CD4-positive, alpha-beta T cell treated with Interleukin-15 for 1 hour (primary cell): ENCODE measurements around the gene ANKFN1.

Source experiments
- DNase-seq: peaks from one replicate; pipeline ENCODE4 v3.0.0-alpha.2; 2020

ANKFN1 gene

GRCh38 chr17:56152874-56153602, at the start of gene ANKFN1:
ANKFN1 (plus strand) TSS chr17:56153475; CDS start chr17:56212668, 59,193 bp downstream.
- DNase-seq, result no peak

GRCh38 chr17:56108811-56109284, 44.4 kb upstream of the ANKFN1 start:
- DNase-seq, result no peak

DNA sequence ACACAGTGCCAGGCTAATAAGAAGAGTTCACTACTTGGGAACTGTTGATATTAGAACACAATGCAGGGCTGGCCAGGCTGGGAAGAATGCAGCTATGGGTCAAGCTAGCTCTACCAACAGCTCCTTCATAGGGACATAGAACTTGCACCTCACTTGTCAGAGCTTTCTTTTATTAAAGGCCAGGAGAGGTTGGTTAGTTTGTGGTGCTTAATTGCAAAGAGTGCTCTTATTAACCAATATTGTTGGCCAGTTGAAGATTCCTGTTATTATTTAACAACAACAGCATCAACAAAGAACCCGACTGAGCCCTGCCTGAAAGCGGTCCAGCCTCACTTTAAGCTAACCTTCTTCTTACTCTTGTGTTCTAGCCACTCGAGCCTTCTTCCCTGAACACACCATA, 43.4 kb upstream of the ANKFN1 start:
- DNase-seq, result no peak

DNA sequence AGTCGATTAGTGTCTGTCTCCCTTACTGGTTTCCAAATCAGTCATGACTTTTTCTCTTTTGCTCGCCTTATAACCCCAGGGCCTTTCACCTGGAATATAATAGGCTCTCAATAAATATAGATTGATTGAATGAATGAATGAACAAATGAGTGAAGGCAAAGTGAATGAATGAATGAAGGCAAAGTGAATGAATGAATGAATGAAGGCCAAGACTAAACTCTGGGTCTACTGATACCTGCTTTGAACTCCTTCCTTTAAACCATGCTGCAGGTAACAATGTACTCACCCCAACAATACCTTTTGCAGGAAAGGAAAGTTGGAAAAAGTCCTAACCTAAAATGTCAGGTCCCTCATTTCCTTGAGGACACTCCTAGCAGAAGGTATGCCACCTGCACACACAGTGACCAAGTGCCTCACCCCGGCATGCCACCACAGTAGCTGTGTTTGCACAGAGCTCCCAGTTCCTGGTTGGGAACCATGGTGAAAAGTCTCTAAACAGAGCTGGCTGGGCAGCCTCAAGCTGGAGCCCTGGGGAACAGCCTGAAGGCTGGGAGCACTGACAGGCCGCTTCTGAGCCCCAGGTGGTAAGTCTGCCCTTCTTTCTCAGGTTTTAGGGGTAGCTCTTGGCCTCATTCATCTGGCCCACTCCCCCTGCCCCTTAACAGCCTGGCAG, 42.7 kb upstream of the ANKFN1 start:
- no peak for DNase-seq

- DNase-seq, result no peak
These were observed 41.4 kb upstream of the ANKFN1 start for GRCh38 chr17:56111706-56112485.

DNA sequence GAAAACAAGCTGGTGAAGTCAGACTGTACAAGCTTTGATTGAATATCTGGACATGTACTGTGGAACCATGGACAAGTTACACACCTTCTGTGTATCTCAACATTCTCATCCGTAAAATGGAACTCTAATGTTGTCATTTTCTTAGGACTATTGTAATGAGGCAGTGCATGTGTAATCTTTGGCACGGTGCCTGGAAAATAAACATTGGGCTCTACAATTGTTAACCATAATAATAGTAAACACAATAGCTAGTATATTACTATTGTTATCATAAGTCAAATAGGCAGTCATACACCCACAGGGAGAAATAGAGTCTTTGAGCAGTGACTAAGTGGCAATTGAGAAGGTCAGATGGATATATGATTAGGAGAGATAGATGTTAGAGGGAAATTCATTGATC, 39.8 kb upstream of the ANKFN1 start:
- no peak for DNase-seq

DNA sequence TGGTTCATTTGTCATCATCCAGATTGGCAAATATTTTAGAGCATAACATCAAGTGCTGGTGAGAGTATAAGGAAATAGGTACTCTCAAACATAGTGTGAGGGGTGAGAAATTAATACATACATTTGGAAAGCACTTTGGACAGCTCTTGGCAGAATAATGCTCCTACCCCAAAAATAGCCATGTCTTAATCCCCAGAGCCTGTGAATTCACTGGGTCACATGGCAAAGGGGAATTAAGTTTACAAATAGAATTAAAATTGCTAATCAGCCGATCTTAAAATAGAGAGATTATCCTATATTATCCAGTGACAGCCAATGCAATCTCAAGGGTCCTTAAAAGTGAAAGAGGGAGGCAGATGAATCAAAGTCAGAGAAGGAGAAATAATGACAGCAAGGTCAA, 38.8 kb upstream of the ANKFN1 start:
- no peak for DNase-seq

GRCh38 chr17:56119191-56119590, 34.1 kb upstream of the ANKFN1 start:
- DNase-seq, result no peak

DNA sequence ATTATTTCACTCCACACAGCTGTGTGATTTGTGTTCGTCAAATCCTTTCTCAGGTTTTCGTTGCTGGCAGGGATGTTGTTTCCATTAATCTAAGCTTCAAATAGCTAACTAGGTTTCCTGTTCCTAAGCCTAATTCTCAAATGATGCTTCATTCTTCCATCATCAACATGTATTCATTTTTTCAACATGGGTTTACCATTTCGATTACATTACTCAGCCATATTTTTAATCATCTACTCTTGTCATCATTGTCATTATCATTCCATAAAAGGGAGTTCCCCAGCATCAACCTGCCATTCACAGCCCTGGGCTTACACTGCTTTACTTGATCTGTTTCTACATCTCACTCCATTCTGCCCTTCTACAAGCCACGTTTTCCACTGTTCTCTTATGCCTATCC, 33.3 kb upstream of the ANKFN1 start:
- no peak for DNase-seq

DNA sequence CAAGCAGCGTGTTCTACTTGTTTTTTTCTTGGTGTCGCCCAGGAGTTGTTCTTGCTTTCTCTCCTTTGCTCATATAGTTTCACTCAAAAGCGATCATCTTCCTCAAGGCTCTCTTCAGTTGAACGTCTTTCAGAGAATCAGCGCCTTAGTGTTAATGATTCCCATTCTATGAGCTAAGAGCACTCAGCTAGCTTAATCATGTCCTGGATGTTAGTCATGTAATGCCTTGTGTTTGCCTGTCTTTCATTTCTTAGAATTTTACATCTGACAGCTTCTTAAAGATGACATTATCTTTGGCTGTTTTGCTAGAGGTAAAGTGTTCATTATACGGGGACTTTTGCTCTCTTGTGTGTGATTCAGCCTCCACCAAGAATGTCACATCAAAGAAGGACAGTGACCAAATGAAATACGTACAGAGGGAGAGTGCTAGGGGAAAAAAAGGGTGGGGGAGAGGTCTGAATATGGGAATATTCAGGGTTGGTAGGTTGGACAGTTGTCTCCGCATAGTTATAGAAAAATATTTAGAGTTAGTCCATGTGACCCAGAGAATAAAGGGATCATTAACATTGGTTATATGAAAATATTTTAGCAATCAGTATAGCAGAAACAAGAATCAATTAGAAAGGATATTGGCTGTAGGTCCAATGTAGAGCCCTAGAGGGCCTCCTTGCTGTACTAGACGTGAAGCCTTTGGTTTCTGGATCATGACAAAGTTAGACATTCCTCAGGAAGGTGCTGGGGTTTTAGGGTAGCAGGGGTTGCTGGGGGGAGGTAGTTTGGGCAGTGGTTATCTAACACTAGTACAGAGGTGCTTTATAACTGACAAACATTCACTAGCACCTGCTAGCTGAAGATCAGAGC, 31.9 kb upstream of the ANKFN1 start:
- no peak for DNase-seq

- DNase-seq, result no peak
These were observed 27.1 kb upstream of the ANKFN1 start for GRCh38 chr17:56125830-56126819.

- DNase-seq, result no peak
These were observed 23.2 kb upstream of the ANKFN1 start for GRCh38 chr17:56130026-56130425.

GRCh38 chr17:56130631-56131030, 22.6 kb upstream of the ANKFN1 start:
- DNase-seq, result no peak

DNA sequence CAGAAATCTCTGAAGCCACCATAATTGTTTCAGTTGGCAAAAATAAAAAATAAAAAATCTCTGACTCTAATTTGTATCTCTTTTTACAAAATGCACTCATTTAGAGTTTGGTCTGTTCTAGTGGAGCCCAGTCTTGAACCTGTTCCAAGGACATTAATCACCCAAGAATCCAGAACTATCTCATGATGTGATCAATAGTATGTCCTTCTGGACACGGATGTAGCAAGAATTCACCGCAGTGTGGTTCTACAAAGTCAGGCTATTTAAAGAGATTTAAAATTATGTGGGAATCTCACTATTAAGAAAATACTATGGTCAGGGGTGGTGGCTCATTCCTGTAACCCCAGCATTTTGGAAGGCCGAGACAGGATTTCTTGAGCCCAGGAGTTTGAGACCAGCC, 21.8 kb upstream of the ANKFN1 start:
- DNase-seq, result no peak

- DNase-seq, result no peak
These were observed 17.0 kb upstream of the ANKFN1 start for GRCh38 chr17:56136301-56136700.

- no peak for DNase-seq
These were observed 12.0 kb upstream of the ANKFN1 start for GRCh38 chr17:56141046-56141839.

DNA sequence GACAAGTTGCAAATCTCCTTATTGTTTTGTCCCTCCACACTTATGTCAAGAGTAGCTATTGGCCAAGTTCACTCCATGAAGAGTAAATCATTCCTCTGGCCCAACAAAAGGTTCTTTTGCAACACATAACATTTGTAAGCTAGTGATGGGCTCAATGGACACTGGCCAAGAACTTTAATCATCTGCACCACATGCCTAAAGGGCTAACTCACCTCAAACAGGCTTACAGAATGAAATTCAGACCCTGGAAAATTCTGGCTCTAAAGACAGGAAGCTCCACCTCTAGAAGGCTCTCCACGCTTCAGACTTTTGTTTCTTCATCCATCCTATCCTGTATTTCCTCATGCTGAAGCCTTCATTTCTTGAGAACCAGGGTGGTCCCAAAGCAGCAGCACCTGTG, 10.9 kb upstream of the ANKFN1 start:
- DNase-seq, result no peak

DNA sequence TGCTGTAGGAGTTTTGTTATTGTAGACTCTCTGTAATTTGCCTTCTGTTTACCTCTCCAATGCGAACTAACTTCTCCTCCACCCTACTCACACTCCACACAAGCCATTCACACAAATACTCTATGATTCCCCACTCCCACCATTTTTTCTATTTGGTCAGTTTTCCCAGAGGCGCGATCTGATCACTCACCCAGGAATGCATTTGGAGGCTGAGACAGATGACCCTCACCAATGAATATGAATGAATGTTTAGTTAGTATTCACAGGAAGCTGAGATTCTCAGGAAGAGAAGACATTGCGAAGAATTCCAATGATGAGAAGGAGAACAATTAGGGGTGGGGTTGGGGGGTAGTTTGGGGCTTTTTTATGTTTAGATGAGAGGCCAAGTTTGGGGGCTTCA, 10.5 kb upstream of the ANKFN1 start:
- DNase-seq, result no peak

DNA sequence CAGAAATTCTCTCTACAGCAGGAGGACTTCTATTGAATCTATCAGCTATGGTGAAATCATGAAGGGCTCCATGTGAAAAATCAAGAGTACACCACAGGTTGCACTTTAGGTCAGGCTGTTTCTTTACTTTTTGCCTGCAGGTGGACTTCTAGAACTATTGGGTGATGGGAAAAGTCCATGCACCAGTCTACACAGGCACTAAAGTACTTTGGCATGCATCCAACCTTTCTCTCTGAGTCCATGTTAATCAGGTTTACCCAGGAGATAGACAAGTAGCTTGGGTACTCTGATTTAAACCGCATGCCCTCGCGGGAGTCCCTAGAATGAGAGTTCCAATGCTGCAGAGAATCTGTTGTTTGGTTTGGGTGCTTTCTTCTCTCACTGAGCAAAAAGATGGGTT, 9.1 kb upstream of the ANKFN1 start:
- no peak for DNase-seq

- no peak for DNase-seq
These were observed 6.7 kb upstream of the ANKFN1 start for GRCh38 chr17:56146534-56146933.

GRCh38 chr17:56148333-56148732, 4.9 kb upstream of the ANKFN1 start:
- no peak for DNase-seq
